ENCODE results near the gene CCSER1. TPM values are rescaled to one million over a fixed set of nuclear protein-coding genes. Genes with fewer than 3 reads are reported as not detected.
"Not testable (repeated sequence)": the region's sequence is repeated elsewhere in the genome, so short reads cannot be mapped to it uniquely, and the experiment has no call there.

CCSER1 gene
- total RNA-seq, 4 donors from 2014 or later, result 27.5 to 66.5 (median 54.3) TPM

GRCh38 chr4:91454111-91454510, 1326.9 kb downstream of the CCSER1 start:
- no peaks in the 10 kb centered on the region for H3K27me3 ChIP-seq
- no peak overlapping the region for H3K4me3 ChIP-seq
- H3K36me3 ChIP-seq, result no peaks in the 10 kb centered on the region
- no peaks in the 10 kb centered on the region for H3K9me3 ChIP-seq
- DNase-seq, result no peak
- H3K27ac ChIP-seq, result no peak overlapping the region
- TF ChIP-seq CTCF (IDR thresholded peaks at IDR 0.05) (no peak), POLR2A (IDR thresholded peaks at IDR 0.05) (no peak)
- H3K4me1 ChIP-seq, result no peaks in the 10 kb centered on the region

GRCh38 chr4:91462566-91462965, 1335.4 kb downstream of the CCSER1 start:
- not testable (repeated sequence) for H3K9me3 ChIP-seq, H3K27ac ChIP-seq
- DNase-seq, result peak in 1 of 3 donors; percentile 15

GRCh38 chr4:91470671-91471070, 1343.5 kb downstream of the CCSER1 start:
- H3K36me3 ChIP-seq, result no peaks in the 10 kb centered on the region
- DNase-seq, result no peak
- no peak overlapping the region for H3K27ac ChIP-seq
- H3K4me1 ChIP-seq, result no peaks in the 10 kb centered on the region
- no peak overlapping the region for H3K4me3 ChIP-seq
- no peaks in the 10 kb centered on the region for H3K9me3 ChIP-seq
- no peak for TF ChIP-seq CTCF (IDR thresholded peaks at IDR 0.05)
- TF ChIP-seq POLR2A (IDR thresholded peaks at IDR 0.05), result no peak
- no peaks in the 10 kb centered on the region for H3K27me3 ChIP-seq

More at GRCh38 chr4:91462566-91462965, 1335.4 kb downstream of the CCSER1 start:
- H3K27me3 ChIP-seq, H3K4me1 ChIP-seq, H3K4me3 ChIP-seq, H3K36me3 ChIP-seq: not testable (repeated sequence)

GRCh38 chr4:91471280-91471679, 1344.1 kb downstream of the CCSER1 start:
- Histone ChIP-seq H3K27ac (no peak overlapping the region), H3K9me3 (no peaks in the 10 kb centered on the region), H3K4me3 (no peak overlapping the region), H3K4me1 (no peaks in the 10 kb centered on the region), H3K36me3 (no peaks in the 10 kb centered on the region), H3K27me3 (no peaks in the 10 kb centered on the region)
- peak in 1 of 3 donors; percentile 12 for DNase-seq
- TF ChIP-seq POLR2A (IDR thresholded peaks at IDR 0.05) (no peak), CTCF (IDR thresholded peaks at IDR 0.05) (no peak)

DNA sequence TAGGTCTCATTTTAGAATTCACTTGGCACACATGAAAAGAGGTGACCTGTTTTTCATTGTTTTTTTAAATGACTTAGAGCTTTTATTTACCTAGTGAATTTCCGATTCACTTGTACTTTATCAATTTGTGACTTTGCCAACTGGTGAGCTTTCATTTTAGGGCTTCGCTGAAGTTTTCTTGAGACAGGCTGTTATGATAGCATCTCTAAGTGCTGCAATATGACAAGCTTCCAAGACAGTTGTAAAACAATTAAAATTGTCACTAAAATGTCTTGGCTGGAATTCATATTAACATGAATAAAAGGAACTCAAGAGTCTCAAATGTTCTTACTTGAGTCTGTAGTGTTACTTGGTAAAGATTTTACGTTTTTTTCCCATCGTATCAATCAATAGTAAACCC, 1344.9 kb downstream of the CCSER1 start:
- Histone ChIP-seq H3K27me3 (no peaks in the 10 kb centered on the region), H3K27ac (no peak overlapping the region), H3K4me1 (no peaks in the 10 kb centered on the region)

DNA sequence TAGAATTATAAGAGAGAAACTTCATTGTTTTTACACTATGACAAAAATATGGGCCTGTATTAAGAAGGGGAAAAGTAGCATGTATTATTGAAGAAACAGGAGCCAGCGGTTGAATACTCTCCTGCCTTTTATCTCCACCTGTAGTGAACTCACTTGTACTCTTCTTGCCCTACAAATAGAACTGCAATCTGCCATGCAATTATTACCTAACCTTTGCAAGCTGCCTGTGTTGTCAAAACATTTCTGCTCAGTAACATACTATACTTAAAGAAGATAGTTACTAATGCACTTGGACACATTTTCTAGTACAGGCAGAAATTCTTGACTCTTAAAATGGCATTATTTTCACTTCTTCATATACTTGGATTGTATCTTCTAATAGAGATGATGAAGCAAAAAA, 1358.2 kb downstream of the CCSER1 start:
- no peaks in the 10 kb centered on the region for H3K36me3 ChIP-seq
- no peak for DNase-seq
- no peaks in the 10 kb centered on the region for H3K9me3 ChIP-seq
- no peak overlapping the region for H3K4me3 ChIP-seq
- H3K27me3 ChIP-seq, result no peaks in the 10 kb centered on the region
- TF ChIP-seq CTCF (IDR thresholded peaks at IDR 0.05), result no peak
- TF ChIP-seq POLR2A (IDR thresholded peaks at IDR 0.05), result no peak
- no peaks in the 10 kb centered on the region for H3K4me1 ChIP-seq
- no peak overlapping the region for H3K27ac ChIP-seq

More for the DNA sequence above, 1344.9 kb downstream of the CCSER1 start:
- H3K4me3 ChIP-seq, result no peak overlapping the region
- DNase-seq, result no peak
- TF ChIP-seq CTCF (IDR thresholded peaks at IDR 0.05), result no peak
- TF ChIP-seq POLR2A (IDR thresholded peaks at IDR 0.05), result no peak
- H3K36me3 ChIP-seq, result no peaks in the 10 kb centered on the region
- no peaks in the 10 kb centered on the region for H3K9me3 ChIP-seq
